ENCODE data around the gene PEMT.
"Not testable (repeated sequence)": the region's sequence is repeated elsewhere in the genome, so short reads cannot be mapped to it uniquely, and the experiment has no call there.

PEMT gene

GRCh38 chr17:17491546-17491988 is 99.9 kb downstream of the PEMT start:
- no peak overlapping the region for H3K4me3 ChIP-seq (ENCODE audit: low read length in 2 of 2)
- no peak overlapping the region for H3K27ac ChIP-seq (ENCODE audit: low read length)

DNA sequence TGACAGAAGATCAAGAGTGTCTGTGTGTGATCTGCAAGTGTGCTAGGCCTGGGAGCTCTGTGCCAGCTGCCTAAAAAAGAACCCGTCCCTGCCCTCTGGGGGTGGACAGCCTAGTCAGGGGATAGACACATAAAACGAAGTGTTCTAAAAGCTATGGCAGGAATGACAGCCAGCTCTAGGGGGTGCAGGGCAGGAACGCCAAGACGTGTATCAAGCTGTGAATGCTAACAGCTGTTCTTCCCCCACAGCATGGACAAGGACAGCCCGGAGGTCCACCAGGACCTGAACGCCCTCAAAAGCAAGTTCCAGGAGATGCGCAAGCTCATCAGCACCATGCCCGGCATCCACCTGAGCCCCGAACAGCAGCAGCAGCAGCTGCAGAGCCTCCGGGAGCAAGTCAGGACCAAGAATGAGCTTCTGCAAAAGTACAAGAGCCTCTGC is 100.5 kb downstream of the PEMT start:
- no peak overlapping the region for H3K27ac ChIP-seq (ENCODE audit: low read length)

More at GRCh38 chr17:17491546-17491988, 99.9 kb downstream of the PEMT start:
- Histone ChIP-seq H3K9ac (ENCODE audit: low read length in 2 of 2) (no peak overlapping the region), H3K36me3 (ENCODE audit: control insufficient read depth in 2 of 2, insufficient read depth in 2 of 2, low read length in 2 of 2) (peaks cover 28 to 33% of the 10 kb centered on the region in 2 donors), H3K27me3 (ENCODE audit: control insufficient read depth in 1 of 2, insufficient read depth in 2 of 2, low read length in 2 of 2) (no peaks in the 10 kb centered on the region), H3K4me1 (ENCODE audit: control insufficient read depth, insufficient read depth, low read length) (peaks cover 21% of the 10 kb centered on the region), H3K9me3 (ENCODE audit: control insufficient read depth in 2 of 2, low read length in 2 of 2) (no peaks in the 10 kb centered on the region)

DNA sequence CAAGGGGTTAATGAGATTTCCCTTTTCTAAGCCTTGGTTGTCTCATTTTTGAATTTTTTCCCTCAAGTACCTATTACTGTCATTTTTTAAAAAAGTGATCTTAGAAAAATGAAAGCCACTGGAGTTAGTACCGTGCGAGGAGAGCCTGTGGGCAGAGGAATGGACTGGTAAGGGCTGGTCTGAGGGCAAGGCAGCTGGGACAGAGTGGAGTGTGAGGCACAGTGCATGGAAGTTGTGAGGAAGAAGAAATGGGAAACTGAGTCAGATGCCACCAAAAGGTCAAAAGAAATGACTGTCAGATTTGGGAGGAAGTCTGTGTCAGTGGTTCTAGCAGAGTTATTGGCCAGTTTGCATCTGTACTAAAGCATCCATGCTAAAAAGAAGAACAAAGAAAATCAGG is 103.5 kb downstream of the PEMT start:
- H3K4me3 ChIP-seq (ENCODE audit: low read length in 2 of 2) = no peak overlapping the region
- H3K27ac ChIP-seq (ENCODE audit: low read length) = no peak overlapping the region
- peaks cover 33 to 34% of the 10 kb centered on the region in 2 donors for H3K36me3 ChIP-seq (ENCODE audit: control insufficient read depth in 2 of 2, insufficient read depth in 2 of 2, low read length in 2 of 2)
- no peaks in the 10 kb centered on the region for H3K4me1 ChIP-seq (ENCODE audit: control insufficient read depth, insufficient read depth, low read length)
- H3K27me3 ChIP-seq (ENCODE audit: control insufficient read depth in 1 of 2, insufficient read depth in 2 of 2, low read length in 2 of 2) = no peaks in the 10 kb centered on the region
- H3K9me3 ChIP-seq (ENCODE audit: control insufficient read depth in 2 of 2, low read length in 2 of 2) = no peaks in the 10 kb centered on the region
- no peak overlapping the region for H3K9ac ChIP-seq (ENCODE audit: low read length in 2 of 2)

More for the DNA sequence above, 100.5 kb downstream of the PEMT start:
- H3K36me3 ChIP-seq (ENCODE audit: control insufficient read depth in 2 of 2, insufficient read depth in 2 of 2, low read length in 2 of 2) = peaks cover 28 to 33% of the 10 kb centered on the region in 2 donors
- H3K27me3 ChIP-seq (ENCODE audit: control insufficient read depth in 1 of 2, insufficient read depth in 2 of 2, low read length in 2 of 2) = no peaks in the 10 kb centered on the region
- no peak overlapping the region for H3K4me3 ChIP-seq (ENCODE audit: low read length in 2 of 2)
- peaks cover 16% of the 10 kb centered on the region for H3K4me1 ChIP-seq (ENCODE audit: control insufficient read depth, insufficient read depth, low read length)
- H3K9ac ChIP-seq (ENCODE audit: low read length in 2 of 2) = no peak overlapping the region
- no peaks in the 10 kb centered on the region for H3K9me3 ChIP-seq (ENCODE audit: control insufficient read depth in 2 of 2, low read length in 2 of 2)

GRCh38 chr17:17486416-17486815 is 105.1 kb downstream of the PEMT start:
- not testable (repeated sequence) for H3K27me3 ChIP-seq (ENCODE audit: control insufficient read depth in 1 of 2, insufficient read depth in 2 of 2, low read length in 2 of 2); H3K4me1 ChIP-seq (ENCODE audit: control insufficient read depth, insufficient read depth, low read length); H3K9me3 ChIP-seq (ENCODE audit: control insufficient read depth in 2 of 2, low read length in 2 of 2); H3K27ac ChIP-seq (ENCODE audit: low read length); H3K9ac ChIP-seq (ENCODE audit: low read length in 2 of 2); H3K4me3 ChIP-seq (ENCODE audit: low read length in 2 of 2)
- peaks cover 23 to 26% of the 10 kb centered on the region in 2 donors for H3K36me3 ChIP-seq (ENCODE audit: control insufficient read depth in 2 of 2, insufficient read depth in 2 of 2, low read length in 2 of 2)

DNA sequence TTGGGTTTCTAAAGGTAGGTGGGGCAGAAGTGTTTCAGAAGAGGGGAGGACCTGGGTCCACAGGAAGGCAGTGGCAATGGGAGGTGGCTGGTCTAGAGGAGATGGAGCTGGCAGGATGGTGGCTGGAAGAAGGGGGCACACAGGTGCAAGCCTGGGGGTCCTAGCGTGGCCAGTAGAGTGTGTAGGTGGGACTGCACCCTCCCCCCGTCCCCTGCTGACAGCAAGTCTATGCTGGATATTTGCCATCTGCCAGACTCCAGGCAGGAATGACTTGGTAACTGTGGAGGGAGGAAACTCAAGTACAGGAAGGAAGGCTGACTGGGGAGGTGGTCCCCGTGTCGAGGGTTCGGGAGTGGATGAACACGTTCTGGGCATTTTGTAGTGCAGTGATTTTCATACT is 106.1 kb downstream of the PEMT start:
- Histone ChIP-seq H3K27ac (ENCODE audit: low read length) (no peak overlapping the region), H3K4me3 (ENCODE audit: low read length in 2 of 2) (no peak overlapping the region), H3K9me3 (ENCODE audit: control insufficient read depth in 2 of 2, low read length in 2 of 2) (no peaks in the 10 kb centered on the region), H3K9ac (ENCODE audit: low read length in 2 of 2) (no peak overlapping the region), H3K27me3 (ENCODE audit: control insufficient read depth in 1 of 2, insufficient read depth in 2 of 2, low read length in 2 of 2) (no peaks in the 10 kb centered on the region), H3K36me3 (ENCODE audit: control insufficient read depth in 2 of 2, insufficient read depth in 2 of 2, low read length in 2 of 2) (peaks cover 15 to 21% of the 10 kb centered on the region in 2 donors), H3K4me1 (ENCODE audit: control insufficient read depth, insufficient read depth, low read length) (peaks cover 13% of the 10 kb centered on the region)

DNA sequence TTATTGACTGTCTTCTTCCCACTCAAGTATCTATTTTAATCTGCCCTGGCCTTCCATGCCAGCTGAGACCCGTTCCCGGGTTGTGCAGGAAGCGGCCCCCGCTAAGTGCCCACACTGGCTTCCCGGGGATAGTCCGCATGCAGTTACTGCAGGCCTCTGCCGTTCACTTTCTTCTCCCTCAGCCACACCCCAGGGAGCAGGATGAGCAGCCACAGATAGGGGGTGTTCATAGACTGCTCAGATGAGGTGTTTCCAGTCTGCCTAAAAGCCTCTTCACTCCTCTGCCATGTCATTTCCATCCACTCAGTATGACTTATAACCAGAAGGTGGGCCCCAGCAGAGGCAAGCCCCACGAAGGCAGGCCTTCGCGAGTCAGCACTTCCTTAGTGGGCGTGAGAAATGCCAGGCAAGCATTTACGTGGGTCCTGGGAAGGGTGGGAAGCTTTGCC is 107.0 kb downstream of the PEMT start:
- Histone ChIP-seq H3K27ac (ENCODE audit: low read length) (no peak overlapping the region), H3K4me1 (ENCODE audit: control insufficient read depth, insufficient read depth, low read length) (peaks cover 16% of the 10 kb centered on the region), H3K9ac (ENCODE audit: low read length in 2 of 2) (no peak overlapping the region), H3K4me3 (ENCODE audit: low read length in 2 of 2) (no peak overlapping the region), H3K9me3 (ENCODE audit: control insufficient read depth in 2 of 2, low read length in 2 of 2) (no peaks in the 10 kb centered on the region), H3K27me3 (ENCODE audit: control insufficient read depth in 1 of 2, insufficient read depth in 2 of 2, low read length in 2 of 2) (no peaks in the 10 kb centered on the region), H3K36me3 (ENCODE audit: control insufficient read depth in 2 of 2, insufficient read depth in 2 of 2, low read length in 2 of 2) (peaks cover 10 to 24% of the 10 kb centered on the region in 2 donors)

GRCh38 chr17:17481860-17482259 is 109.6 kb downstream of the PEMT start:
- Histone ChIP-seq H3K27me3 (ENCODE audit: control insufficient read depth in 1 of 2, insufficient read depth in 2 of 2, low read length in 2 of 2) (no peaks in the 10 kb centered on the region), H3K9me3 (ENCODE audit: control insufficient read depth in 2 of 2, low read length in 2 of 2) (no peaks in the 10 kb centered on the region), H3K4me3 (ENCODE audit: low read length in 2 of 2) (no peak overlapping the region), H3K9ac (ENCODE audit: low read length in 2 of 2) (no peak overlapping the region), H3K27ac (ENCODE audit: low read length) (no peak overlapping the region), H3K36me3 (ENCODE audit: control insufficient read depth in 2 of 2, insufficient read depth in 2 of 2, low read length in 2 of 2) (peaks cover 0 to 15% of the 10 kb centered on the region in 2 donors), H3K4me1 (ENCODE audit: control insufficient read depth, insufficient read depth, low read length) (peaks cover 38% of the 10 kb centered on the region)

DNA sequence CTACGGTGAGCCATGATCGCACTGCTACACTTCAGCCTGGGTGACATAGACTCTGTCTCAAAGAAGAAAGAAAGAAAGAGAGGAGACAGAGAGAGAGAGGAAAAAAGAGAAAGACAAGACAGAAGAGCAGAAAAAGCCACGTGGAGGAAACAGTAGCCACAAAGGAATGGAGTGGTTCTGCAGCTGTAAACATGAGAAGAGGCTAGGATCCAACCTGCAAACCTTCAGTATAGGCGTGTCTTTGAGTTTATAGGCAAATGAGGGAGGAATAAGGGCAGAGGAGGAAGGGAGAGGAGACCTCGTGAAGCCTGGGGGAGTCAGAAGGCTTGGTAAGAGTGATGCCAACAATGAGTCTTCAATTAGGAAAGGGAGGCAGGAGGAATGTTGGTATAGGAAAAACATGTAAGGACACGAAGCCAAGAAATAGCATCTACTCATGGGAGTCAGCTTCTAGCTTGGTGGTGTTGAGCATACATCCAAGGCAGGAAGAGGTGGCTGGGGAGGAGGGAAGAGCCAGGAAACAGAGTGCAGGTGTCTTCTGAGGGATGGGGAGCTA is 110.8 kb downstream of the PEMT start:
- no peak overlapping the region for H3K27ac ChIP-seq (ENCODE audit: low read length)
- H3K9ac ChIP-seq (ENCODE audit: low read length in 2 of 2) = no peak overlapping the region
- no peak overlapping the region for H3K4me3 ChIP-seq (ENCODE audit: low read length in 2 of 2)
- no peaks in the 10 kb centered on the region for H3K27me3 ChIP-seq (ENCODE audit: control insufficient read depth in 1 of 2, insufficient read depth in 2 of 2, low read length in 2 of 2)
- no peaks in the 10 kb centered on the region for H3K9me3 ChIP-seq (ENCODE audit: control insufficient read depth in 2 of 2, low read length in 2 of 2)
- H3K4me1 ChIP-seq (ENCODE audit: control insufficient read depth, insufficient read depth, low read length) = peaks cover 38% of the 10 kb centered on the region
- H3K36me3 ChIP-seq (ENCODE audit: control insufficient read depth in 2 of 2, insufficient read depth in 2 of 2, low read length in 2 of 2) = peaks cover 0 to 15% of the 10 kb centered on the region in 2 donors

DNA sequence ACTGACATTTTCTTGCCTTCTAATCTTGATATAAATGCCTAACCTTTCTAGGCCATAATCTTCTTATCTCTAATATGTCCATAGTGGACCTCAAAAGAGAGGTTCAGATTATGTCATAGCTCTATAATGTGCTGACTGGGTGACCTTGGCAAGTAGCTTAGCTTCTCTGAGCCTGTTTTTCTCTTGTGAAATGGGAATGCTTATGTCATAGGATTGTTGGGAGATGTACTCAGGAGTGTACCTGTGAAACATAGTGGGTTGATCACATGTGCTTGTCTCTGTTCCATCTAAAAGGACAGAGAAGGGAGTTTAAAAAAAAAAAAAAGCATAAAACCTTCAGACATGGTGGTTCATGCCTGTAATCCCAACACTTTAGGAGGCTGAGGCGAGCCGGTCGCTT is 112.3 kb downstream of the PEMT start:
- H3K27me3 ChIP-seq (ENCODE audit: control insufficient read depth in 1 of 2, insufficient read depth in 2 of 2, low read length in 2 of 2) = no peaks in the 10 kb centered on the region
- peaks cover 38% of the 10 kb centered on the region for H3K4me1 ChIP-seq (ENCODE audit: control insufficient read depth, insufficient read depth, low read length)
- no peak overlapping the region for H3K27ac ChIP-seq (ENCODE audit: low read length)
- peaks cover 0 to 12% of the 10 kb centered on the region in 2 donors for H3K36me3 ChIP-seq (ENCODE audit: control insufficient read depth in 2 of 2, insufficient read depth in 2 of 2, low read length in 2 of 2)
- H3K9me3 ChIP-seq (ENCODE audit: control insufficient read depth in 2 of 2, low read length in 2 of 2) = no peaks in the 10 kb centered on the region
- H3K4me3 ChIP-seq (ENCODE audit: low read length in 2 of 2) = no peak overlapping the region
- H3K9ac ChIP-seq (ENCODE audit: low read length in 2 of 2) = no peak overlapping the region

- H3K4me1 ChIP-seq (ENCODE audit: control insufficient read depth, insufficient read depth, low read length) = peaks cover 37% of the 10 kb centered on the region
Observed at GRCh38 chr17:17476865-17477467, 114.5 kb downstream of the PEMT start, which contains the start of gene MED9. TSS of gene MED9 (plus strand) at chr17:17477000. CDS start at chr17:17477042, 42 bp downstream.

GRCh38 chr17:17474341-17474740 is 117.2 kb downstream of the PEMT start:
- H3K36me3 ChIP-seq (ENCODE audit: control insufficient read depth in 2 of 2, insufficient read depth in 2 of 2, low read length in 2 of 2) = no peaks in the 10 kb centered on the region
- no peak overlapping the region for H3K4me3 ChIP-seq (ENCODE audit: low read length in 2 of 2)
- peaks cover 20% of the 10 kb centered on the region for H3K4me1 ChIP-seq (ENCODE audit: control insufficient read depth, insufficient read depth, low read length)
- H3K27ac ChIP-seq (ENCODE audit: low read length) = no peak overlapping the region
- no peaks in the 10 kb centered on the region for H3K9me3 ChIP-seq (ENCODE audit: control insufficient read depth in 2 of 2, low read length in 2 of 2)
- H3K27me3 ChIP-seq (ENCODE audit: control insufficient read depth in 1 of 2, insufficient read depth in 2 of 2, low read length in 2 of 2) = peaks cover 6 to 7% of the 10 kb centered on the region in 2 donors
- no peak overlapping the region for H3K9ac ChIP-seq (ENCODE audit: low read length in 2 of 2)

More at GRCh38 chr17:17476865-17477467, 114.5 kb downstream of the PEMT start, which contains the start of gene MED9:
- Histone ChIP-seq H3K27ac (ENCODE audit: low read length) (peak within 1 kb of the TSS; percentile 91), H3K27me3 (ENCODE audit: control insufficient read depth in 1 of 2, insufficient read depth in 2 of 2, low read length in 2 of 2) (no peaks in the 10 kb centered on the region), H3K36me3 (ENCODE audit: control insufficient read depth in 2 of 2, insufficient read depth in 2 of 2, low read length in 2 of 2) (peaks cover 0 to 9% of the 10 kb centered on the region in 2 donors), H3K9me3 (ENCODE audit: control insufficient read depth in 2 of 2, low read length in 2 of 2) (no peaks in the 10 kb centered on the region), H3K9ac (ENCODE audit: low read length in 2 of 2) (peak within 1 kb of the TSS; percentile 81 to 98), H3K4me3 (ENCODE audit: low read length in 2 of 2) (peak within 1 kb of the TSS; percentile 90 to 99)
